ENCODE results near the gene NDEL1. TPM values are rescaled to one million over a fixed set of nuclear protein-coding genes. Genes with fewer than 3 reads are reported as not detected.
A peak's percentile ranks its signal among the peaks of the same experiment; 100 is the strongest.

Gene NDEL1
- total and polyA plus RNA-seq, 2 experiments from 2014 or later, result 25.7 to 47.3 TPM

- TF ChIP-seq CTCF (IDR thresholded peaks at IDR 0.05; ENCODE audit: low read depth, low read length), result no peak
- DNase-seq (ENCODE audit: low read depth in 1 of 2, low spot score in 1 of 2), result no peak
- Histone ChIP-seq H3K4me1 (ENCODE audit: low read depth) (no peaks in the 10 kb centered on the region), H3K27ac (no peak overlapping the region), H3K9me3 (ENCODE audit: low read depth) (no peaks in the 10 kb centered on the region), H3K27me3 (no peaks in the 10 kb centered on the region), H3K4me3 (no peak overlapping the region), H3K36me3 (peaks cover 59% of the 10 kb centered on the region)
Measured at GRCh38 chr17:8458128-8458527, 22.4 kb downstream of the NDEL1 start.

- Histone ChIP-seq H3K4me1 (ENCODE audit: low read depth) (no peaks in the 10 kb centered on the region), H3K9me3 (ENCODE audit: low read depth) (no peaks in the 10 kb centered on the region), H3K36me3 (peaks cover 53% of the 10 kb centered on the region), H3K4me3 (no peak overlapping the region), H3K27ac (no peak overlapping the region), H3K27me3 (no peaks in the 10 kb centered on the region)
- no peak for DNase-seq (ENCODE audit: low read depth in 1 of 2, low spot score in 1 of 2)
- TF ChIP-seq CTCF (IDR thresholded peaks at IDR 0.05; ENCODE audit: low read depth, low read length), result no peak
Measured at GRCh38 chr17:8459107-8459506, 23.4 kb downstream of the NDEL1 start.

- no peaks in the 10 kb centered on the region for H3K27me3 ChIP-seq
- no peak overlapping the region for H3K4me3 ChIP-seq
- DNase-seq (ENCODE audit: low read depth in 1 of 2, low spot score in 1 of 2), result no peak
- no peak for TF ChIP-seq CTCF (IDR thresholded peaks at IDR 0.05; ENCODE audit: low read depth, low read length)
- peaks cover 53% of the 10 kb centered on the region for H3K36me3 ChIP-seq
- no peaks in the 10 kb centered on the region for H3K9me3 ChIP-seq (ENCODE audit: low read depth)
- peaks cover 4% of the 10 kb centered on the region for H3K4me1 ChIP-seq (ENCODE audit: low read depth)
- H3K27ac ChIP-seq, result no peak overlapping the region
Measured at GRCh38 chr17:8459831-8460230, 24.1 kb downstream of the NDEL1 start.

GRCh38 chr17:8462564-8462963, 26.9 kb downstream of the NDEL1 start:
- Histone ChIP-seq H3K9me3 (ENCODE audit: low read depth) (no peaks in the 10 kb centered on the region), H3K27ac (no peak overlapping the region), H3K36me3 (peaks cover 44% of the 10 kb centered on the region), H3K4me3 (no peak overlapping the region), H3K4me1 (ENCODE audit: low read depth) (peaks cover 14% of the 10 kb centered on the region), H3K27me3 (no peaks in the 10 kb centered on the region)
- DNase-seq (ENCODE audit: low read depth in 1 of 2, low spot score in 1 of 2), result no peak
- no peak for TF ChIP-seq CTCF (IDR thresholded peaks at IDR 0.05; ENCODE audit: low read depth, low read length)

- no peak for DNase-seq (ENCODE audit: low read depth in 1 of 2, low spot score in 1 of 2)
- Histone ChIP-seq H3K36me3 (peaks cover 45% of the 10 kb centered on the region), H3K9me3 (ENCODE audit: low read depth) (no peaks in the 10 kb centered on the region), H3K4me1 (ENCODE audit: low read depth) (peaks cover 14% of the 10 kb centered on the region), H3K4me3 (no peak overlapping the region), H3K27me3 (no peaks in the 10 kb centered on the region), H3K27ac (peak overlapping the region; percentile 28)
- no peak for TF ChIP-seq CTCF (IDR thresholded peaks at IDR 0.05; ENCODE audit: low read depth, low read length)
Measured at GRCh38 chr17:8463099-8463498, 27.4 kb downstream of the NDEL1 start.

- TF ChIP-seq CTCF (IDR thresholded peaks at IDR 0.05; ENCODE audit: low read depth, low read length), result no peak
- H3K27me3 ChIP-seq, result no peaks in the 10 kb centered on the region
- no peak for DNase-seq (ENCODE audit: low read depth in 1 of 2, low spot score in 1 of 2)
- H3K36me3 ChIP-seq, result peaks cover 36% of the 10 kb centered on the region
- H3K4me3 ChIP-seq, result no peak overlapping the region
- H3K9me3 ChIP-seq (ENCODE audit: low read depth), result no peaks in the 10 kb centered on the region
- peaks cover 14% of the 10 kb centered on the region for H3K4me1 ChIP-seq (ENCODE audit: low read depth)
- peak overlapping the region; percentile 72 for H3K27ac ChIP-seq
Measured at GRCh38 chr17:8464941-8465340, 29.3 kb downstream of the NDEL1 start.
